SU-DHL-6 (cell line): ENCODE results near the gene DGKG.

Experiments
- H2AFZ ChIP-seq: fragments of 200-600 bp; sonication (generic); 2 replicates; pipeline ENCODE4 v1.6.1; 2014; ENCODE audit warnings: low read depth, mild to moderate bottlenecking, moderate library complexity, mixed read lengths, antibody characterized with exemption, low read length; ENCODE audit not compliant: severe bottlenecking
- H3F3A ChIP-seq: fragments of 200-600 bp; shearing (Covaris generic); 2 replicates; pipeline ENCODE4 v1.6.0; 2016; ENCODE audit warnings: antibody characterized with exemption, mild to moderate bottlenecking; ENCODE audit not compliant: insufficient read depth
- H3K27ac ChIP-seq: fragments of 200-600 bp; sonication (generic); 2 replicates; pipeline ENCODE4 v1.5.1; 2016; ENCODE audit warnings: low read depth, mild to moderate bottlenecking, low read length, moderate library complexity, mixed read lengths
- H3K27me3 ChIP-seq: fragments of 200-600 bp; sonication (generic), shearing (Covaris generic); 2 replicates; pipeline ENCODE4 v1.6.0; 2014; ENCODE audit warnings: mild to moderate bottlenecking, low read length
- H3K36me3 ChIP-seq: fragments of 200-600 bp; sonication (generic); 2 replicates; pipeline ENCODE4 v1.6.1; 2014; ENCODE audit warnings: mild to moderate bottlenecking, low read length, mixed read lengths
- H3K4me2 ChIP-seq: fragments of 300-600, 200-600 bp; shearing (Covaris generic), sonication (generic); 2 replicates; pipeline ENCODE4 v1.6.0; 2014; ENCODE audit warnings: low read length, low read depth, mild to moderate bottlenecking; ENCODE audit not compliant: poor library complexity, severe bottlenecking
- H3K4me3 ChIP-seq: fragments of 200-600 bp; sonication (generic); 2 replicates; pipeline ENCODE4 v1.5.1; 2014; ENCODE audit warnings: antibody characterized with exemption, low read length, mild to moderate bottlenecking, mixed read lengths; ENCODE audit not compliant: insufficient read depth, poor library complexity, severe bottlenecking
- H3K79me2 ChIP-seq: fragments of 200-600 bp; sonication (generic); 2 replicates; pipeline ENCODE4 v1.6.1; 2014; ENCODE audit warnings: mild to moderate bottlenecking, low read length, moderate library complexity; ENCODE audit not compliant: insufficient read depth
- H3K9ac ChIP-seq: fragments of 200-600 bp; sonication (generic); 2 replicates; pipeline ENCODE4 v1.7.0; 2014; ENCODE audit warnings: mild to moderate bottlenecking, low read length
- H3K9me2 ChIP-seq: fragments of 200-600 bp; sonication (generic); replicated peaks from 2 replicates; pipeline ENCODE4 v1.6.1; 2014; ENCODE audit warnings: low read length; ENCODE audit not compliant: insufficient read depth
- H3K9me3 ChIP-seq: fragments of 200-600 bp; sonication (generic); 2 replicates; pipeline ENCODE4 v1.6.1; 2014; ENCODE audit warnings: low read length, mixed read lengths; ENCODE audit not compliant: insufficient read depth
- H4K20me1 ChIP-seq: fragments of 200-600 bp; sonication (generic); 2 replicates; pipeline ENCODE4 v1.6.1; 2014; ENCODE audit warnings: low read depth, mild to moderate bottlenecking, antibody characterized with exemption, low read length, moderate library complexity, mixed read lengths
- EZH2phosphoT487 ChIP-seq: fragments of 200-600 bp; sonication (generic), shearing (Covaris generic); conservative IDR thresholded peaks from 2 replicates; pipeline ENCODE4 v1.6.1; 2018; ENCODE audit warnings: mild to moderate bottlenecking, antibody characterized with exemption, low read length, moderate library complexity, mixed read lengths
- TF ChIP-seq, protein P1 (sequence below): fragments of 200-600 bp; sonication (generic); IDR thresholded peaks from one replicate; pipeline ENCODE4 v1.5.1; 2017; ENCODE audit warnings: antibody characterized with exemption, mild to moderate bottlenecking, low read length, moderate library complexity; ENCODE audit not compliant: insufficient read depth, poor library complexity, severe bottlenecking

Gene DGKG

DNA sequence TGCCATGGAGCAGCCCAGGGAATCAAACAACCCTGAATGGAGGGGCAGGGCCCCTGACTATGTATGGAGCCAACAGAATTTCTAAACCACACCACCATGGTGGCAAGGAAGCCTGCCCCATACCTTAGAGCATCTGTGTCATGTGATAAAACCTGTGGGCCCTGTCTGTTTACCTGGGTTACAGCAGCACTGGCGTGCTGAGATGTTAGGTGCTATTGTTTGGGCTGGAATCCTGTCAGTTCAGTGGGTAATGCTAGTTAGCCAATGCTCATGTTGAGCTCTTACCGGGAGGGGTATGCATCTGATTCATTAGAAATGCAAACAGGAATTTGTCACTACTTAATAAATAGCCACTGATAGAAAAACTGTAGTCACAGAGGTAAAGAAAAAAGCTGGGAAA, 189.7 kb downstream of the DGKG start:
- Histone ChIP-seq H2AFZ (no peak overlapping the region), H3K27me3 (no peaks in the 10 kb centered on the region), H3K27ac (no peak overlapping the region), H3K79me2 (no peaks in the 10 kb centered on the region), H3F3A (no peaks in the 10 kb centered on the region), H3K36me3 (no peaks in the 10 kb centered on the region), H3K4me3 (no peak overlapping the region), H3K9me3 (no peaks in the 10 kb centered on the region), H3K4me2 (no peak overlapping the region), H3K9me2 (no peaks in the 10 kb centered on the region), H4K20me1 (no peaks in the 10 kb centered on the region), H3K9ac (no peak overlapping the region)
- TF ChIP-seq, protein P1, sequence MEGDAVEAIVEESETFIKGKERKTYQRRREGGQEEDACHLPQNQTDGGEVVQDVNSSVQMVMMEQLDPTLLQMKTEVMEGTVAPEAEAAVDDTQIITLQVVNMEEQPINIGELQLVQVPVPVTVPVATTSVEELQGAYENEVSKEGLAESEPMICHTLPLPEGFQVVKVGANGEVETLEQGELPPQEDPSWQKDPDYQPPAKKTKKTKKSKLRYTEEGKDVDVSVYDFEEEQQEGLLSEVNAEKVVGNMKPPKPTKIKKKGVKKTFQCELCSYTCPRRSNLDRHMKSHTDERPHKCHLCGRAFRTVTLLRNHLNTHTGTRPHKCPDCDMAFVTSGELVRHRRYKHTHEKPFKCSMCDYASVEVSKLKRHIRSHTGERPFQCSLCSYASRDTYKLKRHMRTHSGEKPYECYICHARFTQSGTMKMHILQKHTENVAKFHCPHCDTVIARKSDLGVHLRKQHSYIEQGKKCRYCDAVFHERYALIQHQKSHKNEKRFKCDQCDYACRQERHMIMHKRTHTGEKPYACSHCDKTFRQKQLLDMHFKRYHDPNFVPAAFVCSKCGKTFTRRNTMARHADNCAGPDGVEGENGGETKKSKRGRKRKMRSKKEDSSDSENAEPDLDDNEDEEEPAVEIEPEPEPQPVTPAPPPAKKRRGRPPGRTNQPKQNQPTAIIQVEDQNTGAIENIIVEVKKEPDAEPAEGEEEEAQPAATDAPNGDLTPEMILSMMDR: no peak
- no peak for TF ChIP-seq EZH2phosphoT487

DNA sequence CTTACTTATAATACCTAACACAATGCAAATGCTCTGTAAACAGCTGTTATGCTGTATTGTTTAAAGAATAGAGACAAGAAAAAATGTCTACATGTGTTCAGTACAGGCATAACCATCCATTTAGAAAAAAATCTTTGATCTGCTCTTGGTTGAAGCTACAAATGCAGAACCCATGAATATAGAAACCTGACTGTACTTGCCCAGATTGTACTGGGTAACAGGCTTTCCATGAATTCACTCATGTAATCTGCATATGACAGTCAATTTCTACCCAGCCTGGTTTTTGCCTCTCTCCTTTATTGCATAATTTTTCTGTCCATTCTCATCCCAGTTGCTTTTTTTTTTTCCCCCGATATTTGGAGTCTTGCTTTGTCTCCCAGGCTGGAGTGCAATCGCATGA, 190.5 kb downstream of the DGKG start:
- no peak overlapping the region for H3K4me2 ChIP-seq
- H3K9ac ChIP-seq: no peak overlapping the region
- no peaks in the 10 kb centered on the region for H3K36me3 ChIP-seq
- no peaks in the 10 kb centered on the region for H3K79me2 ChIP-seq
- no peak overlapping the region for H2AFZ ChIP-seq
- H3K27me3 ChIP-seq: no peaks in the 10 kb centered on the region
- TF ChIP-seq, protein P1: no peak
- TF ChIP-seq EZH2phosphoT487: no peak
- H4K20me1 ChIP-seq: no peaks in the 10 kb centered on the region
- H3K9me3 ChIP-seq: no peaks in the 10 kb centered on the region
- no peaks in the 10 kb centered on the region for H3K9me2 ChIP-seq
- H3K4me3 ChIP-seq: no peak overlapping the region
- H3F3A ChIP-seq: no peaks in the 10 kb centered on the region
- no peak overlapping the region for H3K27ac ChIP-seq

DNA sequence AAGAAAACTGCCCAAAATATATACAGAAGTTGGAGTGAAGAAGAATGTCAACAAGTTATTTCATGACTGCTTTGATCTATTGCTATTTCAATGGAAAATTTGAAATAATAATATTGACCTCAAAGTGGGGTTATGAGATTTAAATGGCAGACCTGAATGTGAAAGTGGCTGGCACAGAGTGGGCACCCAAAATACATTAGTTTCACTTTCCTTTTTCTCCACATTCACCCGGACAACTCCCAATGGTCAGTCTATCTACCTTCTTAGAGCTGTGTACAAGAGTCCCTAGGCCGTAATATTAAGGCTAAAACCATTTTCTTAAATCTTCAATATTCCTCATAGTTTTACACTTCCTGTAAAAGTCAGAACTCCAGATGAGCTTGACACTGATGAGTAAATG, 191.5 kb downstream of the DGKG start:
- Histone ChIP-seq H3K9me3 (no peaks in the 10 kb centered on the region), H3K27ac (no peak overlapping the region), H3K79me2 (no peaks in the 10 kb centered on the region), H3K9ac (no peak overlapping the region), H3K4me3 (no peak overlapping the region), H4K20me1 (no peaks in the 10 kb centered on the region), H3K27me3 (no peaks in the 10 kb centered on the region), H3K36me3 (no peaks in the 10 kb centered on the region), H3K9me2 (no peaks in the 10 kb centered on the region), H3K4me2 (no peak overlapping the region), H3F3A (no peaks in the 10 kb centered on the region), H2AFZ (no peak overlapping the region)
- TF ChIP-seq EZH2phosphoT487: no peak
- TF ChIP-seq, protein P1: no peak
